ENCODE results near the gene PLA2G6.
"Not testable (repeated sequence)": the region's sequence is repeated elsewhere in the genome, so short reads cannot be mapped to it uniquely, and the experiment has no call there.

Gene PLA2G6

DNA sequence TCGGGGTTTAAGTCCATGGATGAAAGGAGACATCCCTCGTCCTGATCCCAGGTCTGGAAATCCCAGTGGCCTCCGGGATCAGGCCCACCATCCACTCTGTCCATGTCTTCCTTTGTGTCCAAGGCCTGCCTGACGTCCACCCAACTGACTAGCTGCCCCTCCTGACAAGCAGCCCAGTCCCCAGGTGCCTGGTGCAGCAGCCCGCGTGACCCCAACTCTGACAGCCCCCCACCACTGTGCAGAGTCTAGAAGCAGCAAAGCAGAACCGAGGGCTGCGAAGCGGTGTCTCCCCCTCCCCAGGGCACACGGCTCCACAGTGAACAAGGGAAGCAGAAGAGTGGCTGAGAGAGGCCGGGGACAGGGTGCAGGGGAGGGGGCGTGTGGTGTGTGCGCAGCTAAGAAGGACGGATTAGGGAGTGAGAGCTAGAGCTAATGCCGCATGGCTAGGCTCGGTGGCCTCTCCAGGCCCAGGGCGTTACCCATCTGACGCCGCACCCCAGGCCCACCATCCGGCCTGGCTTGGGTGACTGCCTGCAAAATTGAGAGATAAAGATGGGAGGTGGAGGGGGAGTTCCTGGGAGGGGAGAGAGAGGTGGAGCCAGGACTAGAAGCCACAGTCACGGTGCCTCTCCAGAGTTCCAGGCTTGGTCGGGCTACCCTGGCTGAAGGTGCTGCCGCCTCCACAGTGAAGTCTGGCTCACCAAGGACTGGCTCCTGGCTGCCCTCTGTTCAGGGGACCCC, 54.5 kb downstream of the PLA2G6 start:
- DNase-seq = no peak

- DNase-seq = peak; percentile 43
Measured at GRCh38 chr22:38125751-38126201, 55.9 kb downstream of the PLA2G6 start.

DNA sequence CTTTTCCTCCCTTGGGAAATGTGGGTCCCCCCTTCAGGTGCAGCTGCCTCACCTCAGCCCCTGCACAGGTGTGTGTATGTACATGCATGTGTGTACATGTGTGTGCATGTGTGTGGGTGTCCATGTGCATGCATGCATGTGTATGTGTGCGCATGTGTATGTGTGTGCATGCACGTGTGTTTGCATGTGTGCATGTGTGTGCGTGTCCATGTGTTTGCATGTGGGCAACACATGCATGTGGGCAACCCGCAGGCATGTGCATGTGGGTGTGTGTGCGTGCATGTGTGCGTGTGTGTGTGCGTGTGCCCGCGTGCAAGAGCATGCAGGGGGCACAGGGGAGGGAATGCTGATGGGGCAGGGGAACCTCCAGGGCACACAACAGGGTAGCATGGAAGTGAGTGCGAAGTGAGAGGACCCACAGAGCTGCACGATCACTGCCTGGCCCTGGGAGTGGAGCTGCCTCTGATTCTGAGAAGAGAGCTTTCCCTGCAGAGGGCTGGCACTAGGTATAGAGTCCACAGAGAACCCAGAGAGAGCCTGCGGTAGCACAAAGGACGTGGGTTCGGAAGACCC, 56.5 kb downstream of the PLA2G6 start:
- no peak for DNase-seq

DNA sequence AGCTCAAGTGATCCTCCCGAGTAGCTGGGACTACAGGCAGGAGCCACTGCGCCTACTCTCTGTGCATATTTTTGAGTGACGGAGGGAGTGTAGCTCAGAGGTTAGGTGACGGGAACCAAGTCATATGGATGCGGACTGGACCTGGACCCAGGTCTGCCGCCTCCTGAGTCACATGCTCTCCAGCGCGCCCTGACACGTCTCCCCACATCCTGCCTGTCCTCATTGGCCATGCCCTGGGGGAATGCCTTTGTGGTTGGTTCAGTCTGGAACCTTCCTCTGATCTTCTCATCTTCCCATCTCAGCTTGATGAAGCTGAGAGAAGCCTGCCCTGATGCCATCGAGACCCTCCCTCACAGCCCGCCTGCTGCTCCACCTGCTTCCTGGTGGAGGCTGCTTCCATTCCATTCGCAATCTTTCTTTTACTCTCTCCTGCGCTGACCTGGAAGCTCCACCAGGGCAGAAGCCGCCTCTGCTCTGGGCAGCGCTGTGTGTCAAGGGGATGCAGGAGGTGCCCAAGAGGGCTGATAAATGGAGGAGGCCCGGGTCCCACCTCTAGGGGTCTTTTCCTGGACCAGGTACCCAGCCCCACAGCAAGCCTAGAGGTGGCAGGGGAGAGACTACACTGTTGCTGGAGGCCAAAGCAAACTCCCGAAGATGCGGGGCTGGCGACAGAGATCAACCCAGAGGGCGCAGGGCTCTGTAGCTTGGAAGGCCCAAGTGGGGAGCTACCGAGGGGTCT, 57.2 kb downstream of the PLA2G6 start:
- DNase-seq = no peak

DNA sequence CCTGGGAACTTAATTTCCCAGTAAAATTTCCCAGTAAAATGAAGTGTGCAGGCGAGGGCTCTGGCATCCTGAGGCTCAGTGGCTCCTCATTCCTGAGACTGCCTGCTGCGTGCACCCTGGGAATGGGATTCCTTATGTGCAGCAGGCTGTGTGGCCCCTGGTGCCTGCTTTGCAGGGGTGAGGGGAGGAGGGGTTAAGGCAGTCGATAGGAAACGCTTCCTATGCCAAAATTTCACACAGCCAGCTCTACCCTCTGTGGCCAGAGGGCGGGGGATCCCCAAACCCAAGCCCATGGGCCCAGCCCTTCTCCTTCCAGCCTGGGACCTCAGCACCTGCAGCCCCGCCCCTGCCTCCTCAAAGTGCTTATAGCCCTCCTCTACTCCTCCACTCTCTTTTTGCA, 59.0 kb downstream of the PLA2G6 start:
- no peak for DNase-seq

DNA sequence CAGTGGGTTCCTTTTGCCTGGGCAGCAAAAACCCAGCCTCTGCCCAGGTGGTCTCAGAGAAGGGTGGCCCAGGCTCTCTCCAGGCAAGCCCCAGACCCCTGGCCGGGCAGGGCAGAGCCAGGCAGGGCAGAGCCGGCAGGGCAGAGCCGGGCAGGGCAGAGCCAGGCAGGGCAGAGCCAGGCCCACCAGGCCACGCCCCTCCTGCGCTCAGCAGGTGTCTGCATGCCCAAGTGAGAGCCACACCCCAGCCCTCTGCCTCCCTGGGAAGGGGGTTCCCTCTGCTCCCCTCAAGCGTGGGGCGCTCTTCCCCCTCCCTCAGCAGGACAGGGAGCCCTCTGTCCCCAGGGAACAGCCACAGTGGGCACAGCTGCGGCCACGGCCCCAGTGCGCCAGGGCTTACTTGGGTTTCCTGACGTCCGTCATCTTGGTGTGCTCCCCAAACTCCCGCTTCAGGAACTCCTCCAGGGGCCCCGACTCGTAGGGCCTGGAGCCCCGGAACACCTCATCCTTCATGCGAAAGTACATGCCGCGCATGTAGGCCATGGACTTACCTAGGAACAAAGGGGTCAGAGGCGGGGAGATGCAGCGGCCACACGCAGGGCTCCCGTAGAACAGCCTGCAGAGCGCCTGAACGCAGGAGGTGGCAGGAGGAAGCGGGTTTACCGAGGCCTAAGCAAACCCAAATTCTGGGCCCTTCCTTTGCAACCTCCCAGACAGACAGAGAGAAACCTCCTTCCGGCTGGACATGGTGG, 61.1 kb downstream of the PLA2G6 start:
- DNase-seq = no peak

DNA sequence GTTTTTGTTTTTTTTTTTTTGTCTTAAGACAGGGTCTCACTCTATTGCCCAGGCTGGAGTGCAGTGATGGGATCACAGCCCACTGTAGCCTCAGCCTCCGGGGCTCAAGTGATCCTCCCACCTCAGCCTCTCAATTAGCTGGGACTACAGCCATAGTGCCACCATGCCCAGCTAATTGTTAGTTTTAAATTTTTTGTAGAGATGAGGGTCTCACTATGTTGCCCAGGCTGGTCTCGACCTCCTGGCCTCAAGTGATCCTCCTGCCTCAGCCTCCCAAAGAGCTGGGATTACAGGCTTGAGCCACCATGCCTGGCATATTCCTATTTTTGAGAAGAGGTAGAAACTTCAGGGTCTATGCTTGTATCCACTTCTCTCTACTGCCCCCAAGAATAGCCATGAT, 62.9 kb downstream of the PLA2G6 start:
- DNase-seq = not testable (repeated sequence)

GRCh38 chr22:38118182-38118581, 63.4 kb downstream of the PLA2G6 start:
- no peak for DNase-seq

DNA sequence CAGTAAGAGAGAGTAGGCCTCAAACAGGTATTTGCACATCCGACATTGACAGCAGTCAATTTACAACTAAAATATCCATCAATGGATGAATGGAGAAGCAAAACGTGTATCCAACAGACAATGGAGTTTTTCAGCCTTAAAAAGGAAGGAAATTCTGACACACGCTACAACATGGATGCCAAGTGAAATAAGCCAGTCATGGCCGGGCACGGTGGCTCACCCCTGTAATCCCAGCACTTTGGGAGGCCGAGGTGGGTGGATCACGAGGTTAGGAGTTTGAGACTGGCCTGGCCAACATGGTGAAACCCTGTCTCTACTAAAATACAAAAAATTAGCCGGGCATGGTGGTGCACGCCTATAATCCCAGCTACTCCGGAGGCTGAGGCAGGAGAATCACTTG, 64.1 kb downstream of the PLA2G6 start:
- DNase-seq = not testable (repeated sequence)

GRCh38 chr22:38115423-38116205, 66.0 kb downstream of the PLA2G6 start:
- DNase-seq = no peak

- peak; percentile 89 for DNase-seq
Measured at GRCh38 chr22:38114484-38115398, 66.9 kb downstream of the PLA2G6 start.

- DNase-seq = no peak
Measured at GRCh38 chr22:38112381-38112780, 69.2 kb downstream of the PLA2G6 start.

- DNase-seq = no peak
Measured at GRCh38 chr22:38111925-38112355, 69.7 kb downstream of the PLA2G6 start.

DNA sequence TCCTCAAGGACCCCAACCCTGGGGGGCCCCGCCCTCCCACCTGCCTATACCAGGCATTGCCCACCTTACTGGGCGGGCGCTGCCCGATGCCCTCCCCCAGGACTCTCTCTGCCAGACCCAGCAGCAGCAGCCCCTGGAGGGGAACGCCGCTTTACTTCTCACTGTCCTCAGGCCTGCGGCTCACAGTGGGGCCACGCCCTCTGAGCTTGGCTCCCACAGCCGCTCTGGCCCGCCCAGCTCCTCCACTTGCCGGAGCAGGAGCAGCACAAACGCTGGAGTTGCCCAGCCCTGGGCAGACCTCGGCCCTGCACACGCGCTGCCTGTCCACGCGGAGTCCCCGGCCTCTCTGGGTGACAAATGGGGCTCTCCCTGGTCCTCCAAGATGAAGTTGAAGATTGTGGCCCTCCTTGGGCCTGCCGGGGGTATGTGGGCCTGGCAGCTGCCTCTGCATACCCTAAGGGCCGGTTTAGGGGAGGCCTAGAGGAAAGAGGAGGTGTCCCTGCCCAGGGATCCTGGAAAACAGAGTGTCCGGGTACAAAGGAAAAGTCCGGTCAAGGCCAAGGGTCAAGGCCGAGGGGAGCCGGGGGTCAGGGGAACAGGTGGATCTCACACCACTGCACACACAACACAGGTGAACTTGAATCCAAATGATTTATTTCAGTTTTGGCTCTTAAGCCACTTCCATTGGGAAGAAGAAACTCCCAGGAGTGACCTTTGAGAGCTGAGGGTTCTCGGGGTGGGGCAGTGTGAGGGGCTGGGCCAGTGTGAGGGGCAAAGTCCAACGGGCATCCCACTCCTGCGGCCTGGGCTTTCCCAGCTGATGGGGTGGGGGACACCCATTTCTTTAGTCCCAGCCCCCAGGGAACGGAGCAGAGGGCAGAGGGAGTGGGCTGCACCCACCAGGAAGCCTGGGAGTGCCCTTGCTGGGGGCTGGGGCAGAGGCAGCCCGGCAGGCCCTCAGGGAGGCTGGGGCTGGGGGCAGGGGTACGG, 70.5 kb downstream of the PLA2G6 start:
- no peak for DNase-seq

DNA sequence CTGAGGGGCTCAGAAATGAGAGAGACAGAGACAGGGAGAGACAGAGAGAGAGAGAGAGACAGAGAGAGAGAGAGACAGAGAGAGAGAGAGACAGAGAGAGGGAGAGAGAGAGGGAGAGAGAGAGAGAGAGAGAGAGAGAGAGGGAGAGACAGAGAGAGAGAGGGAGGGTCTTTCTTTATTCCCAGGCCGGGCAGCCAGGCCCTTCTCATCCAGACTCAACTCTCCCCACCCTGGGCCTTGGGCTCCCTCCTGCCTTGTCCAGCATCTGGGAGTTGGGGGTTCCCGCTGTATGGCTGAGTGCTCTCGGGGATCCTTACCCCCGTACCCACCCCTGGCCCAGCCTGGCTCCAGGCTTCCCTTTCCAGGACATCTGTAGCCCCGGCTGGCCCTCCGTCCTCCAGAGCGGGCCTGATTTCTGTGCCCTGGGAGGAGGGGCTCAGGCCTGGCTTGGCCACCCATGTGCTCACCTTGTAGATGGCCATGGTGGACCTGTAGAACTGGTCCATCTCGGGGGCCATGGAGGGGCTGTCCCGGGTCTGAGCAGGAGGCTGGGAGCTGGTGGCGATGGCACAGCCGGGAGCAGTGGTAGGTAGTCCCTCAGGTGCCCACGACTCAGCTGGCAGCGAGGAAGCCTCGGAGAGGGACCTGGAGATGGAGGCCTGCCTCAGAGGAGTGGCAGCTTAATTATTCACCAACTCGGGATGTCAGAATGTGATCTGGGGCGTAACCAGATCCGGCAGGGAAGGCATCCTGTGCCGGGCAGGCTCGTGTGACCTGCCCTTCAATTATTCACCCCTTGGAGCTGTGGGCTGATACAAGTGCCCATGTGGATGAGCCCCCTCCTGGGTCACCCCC, 71.4 kb downstream of the PLA2G6 start, which contains the start of gene BAIAP2L2:
Gene BAIAP2L2 (minus strand): TSS at position 677 of the 855 bp plus-strand sequence. CDS start 159 bp downstream, at position 518.
- peak; percentile 37 for DNase-seq

DNA sequence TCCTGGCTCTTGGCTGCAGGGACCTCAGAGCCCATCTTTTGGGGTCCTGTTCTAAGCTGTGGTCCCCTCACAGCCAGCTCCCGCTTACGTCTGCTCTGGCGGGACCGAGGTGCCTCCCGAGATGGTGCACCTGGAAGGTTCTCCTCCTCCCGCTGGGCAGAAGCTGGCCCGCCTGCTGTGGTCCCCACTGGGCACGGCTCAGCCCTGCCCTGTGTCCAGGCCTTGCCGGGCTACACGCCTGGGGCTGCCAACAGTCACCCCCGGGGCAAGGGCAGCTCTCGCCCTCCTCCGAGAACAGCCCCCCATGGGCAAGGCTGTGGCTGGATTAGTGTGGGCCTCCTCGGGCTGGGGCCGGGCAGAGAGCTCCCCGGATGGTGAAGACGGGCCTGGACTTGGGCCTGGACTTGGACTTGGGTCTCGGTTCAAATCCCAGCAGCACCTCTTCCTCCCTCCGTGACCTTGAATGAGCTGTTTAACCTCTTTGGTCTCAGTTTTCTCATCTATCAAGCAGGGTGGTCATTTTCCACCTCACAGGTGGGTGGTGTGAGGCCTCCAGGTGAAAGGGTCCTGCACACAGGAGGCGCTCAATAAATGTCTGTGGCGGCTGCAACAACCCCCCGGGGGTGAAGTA, 72.1 kb downstream of the PLA2G6 start:
- DNase-seq = peak; percentile 31

GRCh38 chr22:38108561-38109319, 72.9 kb downstream of the PLA2G6 start:
- DNase-seq = no peak
